GM18526 (cell line): ENCODE measurements around the gene PRSS57.

Experiments used
- POLR2A ChIP-seq: IDR thresholded peaks from 3 replicates; pipeline ENCODE4 v1.6.1; 2011; ENCODE audit not compliant: insufficient read length; ENCODE audit errors: extremely low read depth

The PRSS57 gene

DNA sequence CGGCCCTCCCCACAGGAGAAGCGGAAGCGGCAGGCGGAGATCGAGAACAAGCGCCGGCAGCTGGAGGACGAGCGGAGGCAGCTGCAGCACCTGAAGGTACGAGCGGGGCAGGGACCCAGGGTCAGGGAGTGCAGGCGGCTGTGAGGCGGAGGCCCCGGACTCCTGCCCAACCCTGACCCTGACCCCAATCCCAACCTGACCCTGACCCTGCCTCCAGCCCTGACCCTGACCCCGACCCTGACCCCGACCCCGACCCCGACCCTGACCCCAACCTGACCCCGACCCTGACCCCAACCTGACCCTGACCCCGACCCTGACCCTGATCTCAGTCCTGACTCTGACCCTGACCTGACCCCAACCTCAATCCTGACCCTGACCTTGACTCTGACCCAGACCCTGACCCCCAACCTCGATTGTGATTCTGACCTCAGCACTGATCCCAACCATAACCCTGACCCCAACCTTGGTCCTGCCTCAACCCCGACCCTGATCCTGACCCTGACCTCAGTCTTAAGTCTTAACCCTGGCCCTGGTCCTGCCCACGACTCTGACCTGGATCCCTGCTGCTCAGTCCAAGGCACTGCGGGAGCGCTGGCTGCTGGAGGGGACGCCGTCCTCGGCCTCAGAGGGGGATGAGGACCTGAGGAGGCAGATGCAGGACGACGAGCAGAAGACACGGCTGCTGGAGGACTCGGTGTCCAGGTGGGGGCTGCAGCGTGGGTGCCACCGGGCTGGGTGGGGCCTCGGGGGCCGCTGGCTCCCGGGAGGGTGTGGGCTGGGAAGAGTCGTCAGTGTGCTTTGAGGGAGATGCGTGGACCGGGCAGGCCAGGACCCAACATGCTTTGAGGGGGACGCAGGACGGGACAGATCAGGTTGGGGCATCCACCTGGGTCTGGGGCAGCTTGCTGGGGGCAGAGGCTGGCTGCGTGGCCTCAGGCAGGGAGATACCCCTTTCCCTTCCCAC is 32.0 kb upstream of the PRSS57 start:
- no peak for TF ChIP-seq POLR2A

DNA sequence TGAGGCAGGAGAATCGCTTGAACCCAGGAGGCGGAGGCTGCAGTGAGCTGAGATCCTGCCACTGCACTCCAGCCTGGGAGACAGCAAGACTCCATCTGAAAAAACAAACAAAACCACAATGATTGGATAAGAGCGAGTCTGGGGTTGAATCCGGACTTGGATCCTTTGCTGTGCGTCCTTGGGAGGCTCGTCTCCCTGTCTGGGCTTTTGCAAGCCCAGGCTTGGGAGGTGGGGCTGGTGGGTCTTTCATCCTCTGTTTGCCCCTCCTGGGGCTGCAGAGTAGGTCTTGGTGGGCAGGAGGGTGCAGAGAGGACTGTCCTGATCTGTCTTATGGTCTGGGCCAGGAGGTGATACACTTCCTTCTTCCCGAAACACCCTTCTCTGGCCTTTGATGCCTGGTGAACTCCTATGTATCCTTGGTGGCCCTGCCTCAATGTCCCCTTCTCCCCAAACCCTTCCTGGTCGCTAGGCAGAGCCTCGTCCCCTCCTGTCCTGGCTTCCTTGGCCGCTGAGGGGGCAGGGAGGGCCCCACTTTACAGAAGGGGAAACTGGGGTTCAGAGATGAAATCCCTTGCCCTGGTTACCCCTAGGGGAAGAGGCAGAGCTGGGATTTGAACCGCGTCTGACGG is 30.3 kb upstream of the PRSS57 start:
- no peak for TF ChIP-seq POLR2A

DNA sequence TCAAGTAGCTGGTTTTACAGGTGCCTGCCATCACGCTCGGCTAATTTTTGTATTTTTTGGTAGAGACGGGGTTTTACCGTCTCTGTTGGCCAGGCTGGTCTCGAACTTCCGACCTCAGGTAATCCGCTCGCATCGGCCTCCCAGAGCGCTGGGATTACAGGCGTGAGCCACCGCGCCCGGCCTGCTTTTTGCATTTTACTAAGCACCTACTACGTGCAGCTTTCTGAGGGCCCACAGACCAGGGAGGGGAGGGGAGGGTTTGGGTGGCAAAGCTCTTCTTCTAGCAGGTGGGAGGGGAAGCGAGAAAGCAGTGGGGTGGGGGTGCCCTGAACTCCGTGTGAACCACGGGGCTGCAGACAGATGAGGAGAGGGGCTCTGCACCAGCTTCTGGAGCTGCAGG is 28.5 kb upstream of the PRSS57 start:
- no peak for TF ChIP-seq POLR2A

DNA sequence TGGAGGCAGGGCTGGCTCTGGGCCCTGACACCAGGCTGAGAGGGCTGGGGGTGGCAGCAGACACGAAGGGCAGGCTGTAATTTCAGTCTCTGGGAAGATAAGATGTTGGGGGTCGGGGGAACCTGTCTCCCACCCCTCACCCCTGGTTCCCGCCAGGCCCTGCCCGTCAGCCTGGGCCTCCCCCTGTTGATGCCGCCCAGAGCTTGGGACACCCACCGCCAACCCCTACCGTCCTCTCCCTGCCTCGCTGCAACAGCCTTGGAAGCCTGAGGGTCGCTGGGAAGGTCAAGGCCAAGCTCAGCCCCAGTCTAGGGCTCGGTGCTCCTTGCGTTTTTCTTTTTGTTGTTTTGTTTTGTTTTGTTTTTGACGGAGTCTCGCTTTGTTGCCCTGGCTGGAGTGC is 28.0 kb upstream of the PRSS57 start:
- no peak for TF ChIP-seq POLR2A

DNA sequence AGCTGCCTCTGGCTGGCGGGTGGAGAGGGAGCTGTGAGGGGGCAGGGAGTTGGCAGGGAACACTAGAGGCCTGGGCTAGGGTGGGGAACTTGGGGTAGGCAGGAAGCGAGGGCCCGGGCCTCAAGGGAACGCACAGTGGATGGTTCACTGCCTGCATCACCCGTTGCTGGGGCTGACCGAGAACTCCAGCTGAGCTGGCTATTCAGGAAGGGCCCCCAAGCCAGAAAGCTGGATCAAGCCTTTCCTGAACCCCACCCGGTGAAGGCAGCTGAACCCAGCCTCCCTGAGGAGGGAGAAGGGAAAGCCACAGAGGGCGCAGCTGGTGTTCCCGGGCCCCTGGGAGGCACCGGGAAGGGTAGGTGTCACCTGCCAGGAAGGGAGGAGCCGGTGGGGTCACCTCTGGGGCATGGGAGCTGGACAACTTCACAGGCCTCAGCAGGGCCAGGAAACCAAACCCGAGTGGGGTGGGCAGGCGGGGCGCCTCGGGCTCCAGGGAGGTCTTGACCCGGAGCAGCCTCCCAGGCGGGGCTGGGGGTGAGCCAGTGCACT is 27.4 kb upstream of the PRSS57 start:
- no peak for TF ChIP-seq POLR2A

DNA sequence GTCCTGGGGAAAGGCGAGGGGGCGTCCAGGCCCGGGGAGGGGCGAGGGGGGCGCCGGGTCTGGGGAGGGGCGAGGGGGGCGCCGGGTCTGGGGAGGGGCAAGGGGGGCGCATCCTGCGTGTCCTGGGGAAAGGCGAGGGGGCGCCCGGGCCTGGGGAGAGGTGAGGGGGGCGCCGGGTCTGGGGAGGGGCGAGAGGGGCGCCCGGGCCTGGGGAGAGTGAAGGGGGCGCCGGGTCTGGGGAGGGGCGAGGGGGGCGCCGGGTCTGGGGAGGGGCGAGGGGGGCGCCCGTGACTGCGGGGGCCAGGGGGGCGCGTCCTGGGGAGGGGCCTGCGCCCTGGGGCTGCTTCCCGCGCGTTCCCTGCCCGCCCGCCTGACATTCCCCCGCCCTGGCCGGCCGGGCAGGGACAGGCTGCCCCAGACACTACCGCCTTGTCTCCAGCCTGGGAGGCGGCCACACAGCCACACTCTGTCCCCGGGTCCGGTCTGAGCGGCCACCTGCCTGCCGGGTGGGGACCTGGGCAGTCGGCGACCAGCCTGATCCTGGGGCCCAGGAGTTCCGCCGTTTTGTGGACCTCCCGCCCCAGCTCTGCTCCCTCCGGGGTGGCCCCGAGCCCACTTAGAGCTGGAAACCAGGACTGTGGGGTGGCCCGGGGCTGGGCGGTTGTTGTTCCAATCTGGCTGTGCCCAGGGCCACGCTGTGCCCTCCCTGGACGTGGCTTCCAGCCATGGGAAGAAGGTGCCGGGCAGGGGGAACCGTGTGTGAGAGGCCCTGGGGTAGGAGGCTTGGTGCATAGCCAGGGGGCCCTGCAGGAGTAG is 25.3 kb upstream of the PRSS57 start:
- TF ChIP-seq POLR2A: no peak

DNA sequence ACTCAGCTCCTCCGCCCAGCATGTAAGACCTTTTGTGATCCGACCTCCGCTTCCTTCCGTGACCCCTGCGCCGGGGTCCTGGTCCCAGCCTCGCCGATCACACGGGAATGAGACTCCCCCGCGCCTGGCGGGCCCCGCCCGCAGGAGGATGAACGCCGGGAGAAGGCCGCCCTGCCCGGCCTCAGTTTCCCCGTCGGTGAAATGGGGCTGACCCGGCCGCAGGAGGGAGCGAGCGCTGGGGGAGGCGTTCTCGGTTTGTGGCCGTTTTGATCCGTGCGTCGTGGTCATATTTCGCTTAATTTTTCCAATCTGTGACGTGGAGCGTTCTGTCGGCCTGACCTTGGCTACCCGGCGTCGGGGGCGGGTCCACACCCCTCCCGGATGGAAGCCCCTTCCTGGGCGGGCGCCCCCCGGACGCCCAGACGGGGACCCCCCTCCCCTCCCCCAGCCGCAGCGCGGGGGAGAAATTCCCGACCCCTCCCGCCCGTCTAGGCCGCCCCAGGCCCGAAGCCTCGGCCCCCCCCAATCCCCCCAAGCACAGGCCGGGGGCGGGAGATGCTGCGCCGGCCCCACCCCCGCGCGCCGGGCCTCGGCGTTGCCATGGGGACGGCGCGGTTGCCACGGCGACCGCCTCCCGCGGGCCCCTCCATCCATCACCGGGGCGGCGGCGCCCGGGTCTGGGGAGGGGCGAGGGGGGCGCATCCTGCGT is 24.5 kb upstream of the PRSS57 start:
- no peak for TF ChIP-seq POLR2A

DNA sequence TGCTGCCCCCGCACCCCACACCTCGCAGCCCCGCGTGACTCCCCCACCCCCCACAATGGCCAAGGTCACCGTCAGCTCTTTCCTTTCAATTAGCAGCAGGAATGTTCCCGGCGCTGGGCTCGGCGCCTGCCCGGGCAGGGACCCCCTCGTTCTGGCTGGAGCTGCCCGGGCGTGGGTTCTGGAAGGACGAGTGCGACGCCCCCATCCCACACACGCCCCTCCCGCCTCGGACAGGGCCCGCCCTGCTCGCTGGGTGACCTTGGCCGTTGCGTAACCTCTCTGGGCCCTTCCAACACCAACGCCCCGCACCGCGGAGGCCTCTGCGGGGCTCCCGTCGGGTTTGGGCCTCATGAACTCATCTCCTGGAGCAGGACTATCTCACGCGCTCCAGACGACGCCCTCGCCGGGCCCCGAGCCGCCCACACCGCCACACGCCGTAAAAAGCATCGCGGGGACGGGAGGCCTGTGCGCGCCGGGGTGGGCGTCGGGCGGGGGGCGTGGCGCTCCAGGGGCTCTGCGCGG is 23.8 kb upstream of the PRSS57 start:
- no peak for TF ChIP-seq POLR2A

DNA sequence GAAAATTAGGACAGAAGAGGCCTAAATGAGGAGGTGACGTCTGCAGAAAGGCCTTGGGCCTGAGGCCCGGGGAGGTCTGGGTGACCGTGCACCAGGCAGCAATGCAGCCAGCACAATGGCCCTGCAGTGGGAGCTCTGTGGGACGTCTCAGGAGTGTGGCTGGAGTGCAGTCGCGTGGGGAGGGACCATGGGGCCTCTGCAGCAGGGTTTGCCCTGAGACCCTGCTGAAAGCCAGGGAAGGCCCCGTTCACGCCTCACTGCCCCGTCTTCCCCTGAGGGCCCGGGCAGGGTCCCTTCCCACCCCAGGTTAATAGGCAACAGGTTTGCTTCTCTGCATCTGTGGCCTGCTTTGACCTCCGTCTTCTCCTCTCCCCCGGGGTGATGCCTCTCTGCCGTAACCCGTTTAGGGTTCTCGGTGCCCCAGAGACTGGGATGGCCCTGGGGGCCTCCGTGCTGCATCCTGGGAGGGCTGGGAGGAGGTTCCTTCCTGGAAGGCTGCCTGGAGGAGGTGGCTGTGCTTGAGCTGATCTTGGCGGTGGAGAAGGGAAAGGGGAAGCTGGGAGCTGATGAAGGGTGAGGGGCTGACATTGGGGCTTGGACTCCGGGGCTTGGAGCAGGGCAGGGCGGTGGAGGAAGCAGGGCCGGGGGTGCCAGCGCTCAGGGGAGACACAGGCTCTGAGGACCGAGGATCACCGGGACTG is 23.1 kb upstream of the PRSS57 start:
- no peak for TF ChIP-seq POLR2A

DNA sequence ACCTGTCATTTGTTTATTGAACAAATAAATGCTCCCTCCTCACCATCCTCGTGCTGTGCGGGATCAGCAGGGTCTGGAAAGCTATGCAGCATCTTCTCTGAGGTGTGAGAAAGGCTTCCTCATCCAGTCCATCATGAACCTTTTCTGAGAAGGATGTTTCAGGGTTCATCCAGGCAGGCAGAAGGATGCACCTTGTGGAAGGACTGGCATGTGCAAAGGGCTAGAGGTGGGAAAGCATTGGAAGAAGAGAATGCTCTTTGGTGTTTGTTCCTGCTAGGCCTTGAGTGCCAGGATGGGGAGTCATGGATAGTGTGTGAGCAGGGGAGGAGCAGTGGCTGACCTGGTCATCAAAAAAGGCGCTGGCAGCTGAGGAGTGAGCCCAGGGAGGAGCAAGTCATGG is 20.1 kb upstream of the PRSS57 start:
- TF ChIP-seq POLR2A: no peak

DNA sequence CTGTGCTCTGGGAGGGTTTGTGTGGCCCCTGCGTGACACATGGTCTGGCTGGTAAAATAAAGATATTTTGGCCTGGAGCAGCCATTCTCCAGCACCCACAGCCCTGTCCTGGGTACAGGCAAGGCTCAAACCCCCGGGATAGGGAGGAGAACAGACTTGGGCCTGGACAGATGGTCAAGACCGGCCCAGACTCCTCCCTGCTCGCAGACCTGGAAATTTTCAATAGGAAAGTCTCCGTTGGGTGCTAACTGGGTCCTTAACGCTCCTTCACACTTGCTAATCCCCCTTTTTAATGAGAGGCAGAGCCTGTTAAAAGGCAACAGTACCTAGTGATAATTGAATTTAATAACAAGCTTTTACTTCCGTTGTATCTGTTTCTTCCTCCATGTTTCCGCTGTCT is 16.0 kb upstream of the PRSS57 start:
- no peak for TF ChIP-seq POLR2A

DNA sequence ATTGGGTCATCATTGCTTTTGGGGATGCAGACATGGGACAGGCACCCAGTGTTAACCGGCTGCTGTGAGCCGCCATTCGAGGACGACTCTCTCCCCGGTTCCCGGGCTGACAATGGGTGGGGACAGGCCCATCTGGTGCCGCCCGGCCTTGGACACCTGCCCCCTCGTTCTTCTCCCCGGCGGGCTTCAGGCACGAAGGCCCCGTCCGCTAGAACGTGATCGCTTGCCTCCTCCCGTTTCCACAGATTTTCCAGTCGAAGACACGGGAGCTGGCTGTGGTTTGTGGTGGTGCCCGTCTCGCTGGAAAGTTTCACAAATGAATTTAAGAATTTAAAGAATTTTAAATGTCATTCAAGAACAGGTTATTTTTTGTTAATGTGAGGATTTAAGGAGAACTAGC is 15.5 kb upstream of the PRSS57 start:
- no peak for TF ChIP-seq POLR2A

DNA sequence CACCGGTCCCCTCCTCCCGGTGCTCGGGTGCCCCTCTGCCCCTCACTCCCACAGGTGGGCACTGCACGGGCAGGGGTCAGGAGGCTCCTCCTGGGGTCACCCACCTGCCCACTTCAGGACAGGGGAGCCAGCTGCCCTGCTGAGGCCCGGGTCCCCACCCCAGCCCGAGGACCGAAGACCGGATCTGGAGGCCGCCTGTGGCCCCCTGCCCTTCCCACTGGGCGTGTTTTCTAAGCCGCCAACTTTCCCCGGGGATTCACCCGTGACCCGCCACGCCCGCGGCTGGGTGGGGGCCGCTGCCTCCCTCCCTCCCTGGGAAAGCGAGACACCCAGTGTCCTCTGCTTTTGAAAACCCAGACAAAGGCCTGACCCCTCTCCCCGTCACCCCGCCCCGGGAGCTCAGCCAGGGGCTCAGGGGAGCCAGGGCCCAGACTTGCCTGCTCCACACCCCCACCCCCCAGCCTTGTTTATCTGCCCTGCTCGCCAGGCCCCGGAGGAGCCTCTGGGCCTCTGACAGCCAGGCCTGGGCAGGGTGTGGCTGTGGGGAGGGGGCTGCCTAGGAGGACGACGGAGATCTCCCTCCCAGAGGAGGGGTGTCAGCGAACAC is 14.8 kb upstream of the PRSS57 start:
- TF ChIP-seq POLR2A: no peak
